ENCODE measurements around the gene CCDC50.

CCDC50 gene

DNA sequence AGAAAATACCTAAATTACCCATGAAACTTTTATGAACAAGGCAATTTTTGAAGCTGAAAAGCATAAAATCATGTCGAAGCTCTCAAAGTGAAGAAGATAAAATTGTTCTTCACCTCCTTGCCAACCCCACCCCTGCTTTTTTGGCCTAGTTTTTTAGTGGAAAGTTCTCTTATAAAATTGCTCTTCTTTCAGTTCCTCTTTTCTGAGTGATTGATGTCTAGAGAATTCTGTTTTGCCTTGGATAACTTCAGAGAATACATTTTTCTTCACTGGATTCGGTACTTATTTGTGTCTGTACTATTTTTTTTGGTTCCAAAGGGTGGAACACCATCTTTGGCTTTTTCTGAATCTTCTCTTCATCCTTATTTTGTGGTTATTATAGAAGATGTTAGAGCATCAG is 106.8 kb downstream of the CCDC50 start:
- no peak overlapping the region for H3K4me3 ChIP-seq (ENCODE audit: low read length)
- no CpG with 5 or more reads among the region's 2 CpGs for WGBS (ENCODE audit: insufficient coverage, insufficient read length)
- no peak for DNase-seq (ENCODE audit: low read depth, low spot score)

DNA sequence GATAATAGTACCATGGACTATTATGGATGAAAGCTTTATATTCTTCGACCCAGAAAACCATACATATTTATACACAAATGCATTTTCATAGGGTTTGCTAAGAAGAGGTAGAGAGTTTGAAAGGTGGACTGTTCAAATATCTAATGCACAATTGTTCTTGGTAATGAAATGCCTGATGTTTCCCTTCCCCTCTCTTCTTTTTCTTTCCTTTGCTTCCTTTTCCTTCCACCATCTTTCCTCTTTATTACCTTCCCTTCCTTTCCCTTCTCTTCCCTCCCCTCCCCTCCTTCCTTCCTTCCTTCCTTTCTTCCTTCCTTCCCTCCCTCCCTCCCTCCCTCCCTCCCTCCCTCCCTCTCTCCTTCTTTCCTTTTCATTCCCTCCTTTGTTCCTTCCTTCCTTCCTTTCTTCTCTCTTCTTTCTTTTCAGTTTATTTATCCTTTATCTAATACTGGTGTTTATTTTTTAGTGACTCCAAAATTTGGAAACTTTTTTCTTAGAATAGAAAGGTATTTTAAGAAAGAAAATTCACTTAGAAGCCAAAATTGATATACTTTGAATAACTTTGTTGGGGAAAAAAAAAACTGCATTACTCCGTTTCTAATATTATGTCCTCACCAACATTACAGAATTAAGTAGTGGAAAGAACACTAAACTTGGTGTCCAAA is 109.1 kb downstream of the CCDC50 start:
- Histone ChIP-seq H3K4me3 (ENCODE audit: low read length) (no peak overlapping the region), H3K9me3 (ENCODE audit: control insufficient read depth, insufficient read depth, low read length) (no peaks in the 10 kb centered on the region), H3K27me3 (ENCODE audit: control insufficient read depth, insufficient read depth, low read length) (no peaks in the 10 kb centered on the region), H3K36me3 (ENCODE audit: control insufficient read depth, insufficient read depth, low read length) (no peaks in the 10 kb centered on the region), H3K27ac (ENCODE audit: low read length) (no peak overlapping the region), H3K4me1 (ENCODE audit: control insufficient read depth, insufficient read depth, low read length) (no peaks in the 10 kb centered on the region)
- DNase-seq (ENCODE audit: low read depth, low spot score): no peak
- no CpG with 5 or more reads among the region's 2 CpGs for WGBS (ENCODE audit: insufficient coverage, insufficient read length)

More for the DNA sequence above, 106.8 kb downstream of the CCDC50 start:
- no peaks in the 10 kb centered on the region for H3K36me3 ChIP-seq (ENCODE audit: control insufficient read depth, insufficient read depth, low read length)
- no peaks in the 10 kb centered on the region for H3K9me3 ChIP-seq (ENCODE audit: control insufficient read depth, insufficient read depth, low read length)
- H3K27me3 ChIP-seq (ENCODE audit: control insufficient read depth, insufficient read depth, low read length): no peaks in the 10 kb centered on the region
- no peaks in the 10 kb centered on the region for H3K4me1 ChIP-seq (ENCODE audit: control insufficient read depth, insufficient read depth, low read length)
- H3K27ac ChIP-seq (ENCODE audit: low read length): no peak overlapping the region

DNA sequence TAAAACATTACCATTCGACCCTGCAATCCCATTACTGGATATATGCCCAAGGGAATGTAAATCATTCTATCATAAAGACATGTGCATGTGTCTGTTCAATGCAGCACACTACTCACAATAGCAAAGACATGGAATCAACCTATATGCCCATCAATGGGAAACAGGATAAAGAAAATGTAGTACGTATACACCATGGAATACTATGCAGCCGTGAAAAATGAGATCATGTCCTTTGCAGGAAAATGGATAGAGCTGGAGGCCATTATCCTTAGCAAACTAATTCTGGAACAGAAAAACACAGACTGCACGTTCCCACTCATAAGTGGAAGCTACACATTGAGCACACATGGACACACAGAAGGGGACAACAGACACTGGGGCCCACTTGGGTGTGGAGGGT is 111.3 kb downstream of the CCDC50 start:
- no peak overlapping the region for H3K4me3 ChIP-seq (ENCODE audit: low read length)
- no CpG with 5 or more reads among the region's 4 CpGs for WGBS (ENCODE audit: insufficient coverage, insufficient read length)
- no peaks in the 10 kb centered on the region for H3K27me3 ChIP-seq (ENCODE audit: control insufficient read depth, insufficient read depth, low read length)
- H3K27ac ChIP-seq (ENCODE audit: low read length): no peak overlapping the region
- H3K4me1 ChIP-seq (ENCODE audit: control insufficient read depth, insufficient read depth, low read length): no peaks in the 10 kb centered on the region
- H3K9me3 ChIP-seq (ENCODE audit: control insufficient read depth, insufficient read depth, low read length): no peaks in the 10 kb centered on the region
- H3K36me3 ChIP-seq (ENCODE audit: control insufficient read depth, insufficient read depth, low read length): no peaks in the 10 kb centered on the region
- no peak for DNase-seq (ENCODE audit: low read depth, low spot score)

DNA sequence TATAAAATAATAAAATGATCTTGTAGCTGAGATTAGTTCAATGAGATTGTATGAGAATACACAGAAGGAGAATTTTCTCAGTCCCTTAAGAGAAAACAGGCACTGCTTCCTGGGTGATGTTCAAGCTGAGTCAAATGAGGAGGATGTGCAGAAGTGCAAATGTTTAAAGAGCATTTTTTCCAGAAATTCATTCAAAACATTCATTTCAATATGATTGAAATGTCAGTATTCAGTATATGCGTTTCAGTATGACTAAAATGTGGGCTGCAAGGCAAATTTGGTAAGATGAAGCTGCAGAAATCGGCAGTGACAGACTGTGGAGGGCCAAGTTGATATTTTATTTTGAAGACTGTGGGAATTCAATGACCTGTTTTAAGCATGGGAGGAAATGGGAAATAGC is 112.5 kb downstream of the CCDC50 start:
- Histone ChIP-seq H3K4me1 (ENCODE audit: control insufficient read depth, insufficient read depth, low read length) (no peaks in the 10 kb centered on the region), H3K9me3 (ENCODE audit: control insufficient read depth, insufficient read depth, low read length) (no peaks in the 10 kb centered on the region), H3K36me3 (ENCODE audit: control insufficient read depth, insufficient read depth, low read length) (no peaks in the 10 kb centered on the region), H3K27ac (ENCODE audit: low read length) (no peak overlapping the region), H3K4me3 (ENCODE audit: low read length) (no peak overlapping the region), H3K27me3 (ENCODE audit: control insufficient read depth, insufficient read depth, low read length) (no peaks in the 10 kb centered on the region)
- no CpG with 5 or more reads among the region's 2 CpGs for WGBS (ENCODE audit: insufficient coverage, insufficient read length)
- DNase-seq (ENCODE audit: low read depth, low spot score): no peak

DNA sequence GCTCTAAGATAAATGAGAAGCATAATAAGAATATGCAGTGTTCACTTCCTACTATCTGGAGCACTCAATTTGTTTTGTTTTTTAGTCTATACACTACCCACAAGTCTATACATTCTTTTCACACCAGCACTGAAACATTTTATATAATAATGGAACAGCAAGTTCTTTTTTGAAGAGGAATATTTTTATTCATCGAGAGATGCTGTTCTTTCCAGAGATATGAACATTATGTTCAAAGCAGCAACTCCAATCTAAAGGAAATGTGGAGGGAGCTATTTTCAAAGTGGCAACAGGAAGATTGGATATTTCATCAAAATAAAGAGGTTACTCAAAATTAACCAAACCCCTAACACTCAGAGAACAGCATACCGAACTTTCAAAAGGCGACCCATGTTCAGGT is 115.4 kb downstream of the CCDC50 start:
- no peak overlapping the region for H3K4me3 ChIP-seq (ENCODE audit: low read length)
- H3K4me1 ChIP-seq (ENCODE audit: control insufficient read depth, insufficient read depth, low read length): no peaks in the 10 kb centered on the region
- H3K27me3 ChIP-seq (ENCODE audit: control insufficient read depth, insufficient read depth, low read length): no peaks in the 10 kb centered on the region
- H3K27ac ChIP-seq (ENCODE audit: low read length): no peak overlapping the region
- no CpG with 5 or more reads among the region's 3 CpGs for WGBS (ENCODE audit: insufficient coverage, insufficient read length)
- H3K9me3 ChIP-seq (ENCODE audit: control insufficient read depth, insufficient read depth, low read length): no peaks in the 10 kb centered on the region
- no peak for DNase-seq (ENCODE audit: low read depth, low spot score)
- H3K36me3 ChIP-seq (ENCODE audit: control insufficient read depth, insufficient read depth, low read length): no peaks in the 10 kb centered on the region

Data from iPS DF 6.9 (cell line).